Medulla oblongata (tissue), 1 donor: Measurements from ENCODE around the gene G6PC2.
A peak's percentile ranks its signal among the peaks of the same experiment; 100 is the strongest.
"Not testable (repeated sequence)": the region's sequence is repeated elsewhere in the genome, so short reads cannot be mapped to it uniquely, and the experiment has no call there.

Experiments
- DNase-seq: peaks from one replicate; pipeline ENCODE4 v3.0.0-alpha.2; 2015; ENCODE audit errors: extremely low spot score

The G6PC2 gene

DNA sequence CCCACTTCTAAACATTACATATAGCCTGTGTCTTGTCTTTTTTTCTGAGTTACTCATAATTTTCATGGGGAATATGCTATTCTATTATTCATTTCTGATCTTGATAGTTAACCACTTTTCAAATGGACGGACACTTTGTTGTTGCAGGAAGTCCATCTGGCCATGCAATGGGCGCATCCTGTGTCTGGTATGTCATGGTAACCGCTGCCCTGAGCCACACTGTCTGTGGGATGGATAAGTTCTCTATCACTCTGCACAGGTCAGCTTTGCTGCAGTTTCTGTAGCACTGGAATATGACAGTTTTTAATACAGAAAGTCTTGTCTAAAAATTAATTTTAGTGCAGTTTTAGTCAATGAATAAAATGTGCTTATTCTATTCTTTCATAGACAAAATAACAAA lies 3.3 kb downstream of the G6PC2 start:
- no peak for DNase-seq

DNA sequence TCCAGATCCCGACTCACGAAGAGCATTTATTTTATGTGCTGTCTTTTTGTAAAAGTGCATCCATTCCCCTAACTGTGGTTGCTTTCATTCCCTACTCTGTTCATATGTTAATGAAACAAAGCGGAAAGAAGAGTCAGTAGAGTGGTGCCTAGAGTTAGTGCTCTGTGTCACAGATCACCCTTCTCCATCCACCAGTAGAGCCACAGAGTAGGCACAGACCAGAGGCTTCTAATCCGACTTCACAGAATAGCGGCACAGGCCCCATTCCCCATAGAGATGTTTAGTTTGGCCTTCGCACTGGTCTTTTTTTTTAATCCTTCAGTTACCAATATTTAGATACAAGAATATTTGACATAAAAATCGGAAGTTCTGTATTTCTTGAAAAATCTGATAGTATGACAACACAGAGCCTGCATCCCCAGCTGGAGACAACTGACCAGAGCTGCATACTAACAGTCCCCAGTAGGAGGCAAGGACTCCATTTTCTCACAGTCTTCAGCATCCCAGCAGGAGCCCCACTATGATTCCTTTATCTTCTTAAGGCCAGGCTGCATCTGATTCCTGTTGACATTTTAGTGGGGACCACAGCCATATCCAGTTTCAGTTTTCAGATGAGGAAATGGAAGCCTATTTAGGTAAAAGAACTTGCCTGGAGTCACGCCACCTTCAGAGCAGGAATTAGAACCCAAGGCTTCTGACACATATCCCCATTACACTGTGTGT lies 7.0 kb downstream of the G6PC2 start:
- no peak for DNase-seq

DNA sequence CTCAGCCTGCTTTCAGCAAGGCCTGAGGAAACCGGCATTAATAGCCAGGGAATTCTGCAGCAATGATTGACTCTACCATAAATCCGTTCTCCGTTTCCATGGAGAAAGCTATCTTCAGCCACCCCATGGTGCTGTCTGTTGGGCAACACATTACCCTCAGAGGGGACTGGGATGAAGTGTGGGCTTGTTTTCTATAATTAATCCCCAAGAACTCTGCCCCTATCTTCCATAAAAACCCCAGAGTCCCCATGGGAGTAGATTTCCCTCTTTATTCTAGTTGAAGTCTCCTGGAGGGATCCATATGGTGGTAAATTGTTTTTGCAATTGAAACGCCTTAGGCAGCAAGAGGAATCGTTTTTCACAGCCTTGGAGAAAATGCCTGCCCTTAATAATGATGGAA lies 9.2 kb downstream of the G6PC2 start:
- DNase-seq = no peak

GRCh38 chr2:168912466-168912865 lies 11.4 kb downstream of the G6PC2 start:
- no peak for DNase-seq

GRCh38 chr2:168912901-168913369 lies 11.8 kb downstream of the G6PC2 start:
- peak; percentile 21 for DNase-seq

DNA sequence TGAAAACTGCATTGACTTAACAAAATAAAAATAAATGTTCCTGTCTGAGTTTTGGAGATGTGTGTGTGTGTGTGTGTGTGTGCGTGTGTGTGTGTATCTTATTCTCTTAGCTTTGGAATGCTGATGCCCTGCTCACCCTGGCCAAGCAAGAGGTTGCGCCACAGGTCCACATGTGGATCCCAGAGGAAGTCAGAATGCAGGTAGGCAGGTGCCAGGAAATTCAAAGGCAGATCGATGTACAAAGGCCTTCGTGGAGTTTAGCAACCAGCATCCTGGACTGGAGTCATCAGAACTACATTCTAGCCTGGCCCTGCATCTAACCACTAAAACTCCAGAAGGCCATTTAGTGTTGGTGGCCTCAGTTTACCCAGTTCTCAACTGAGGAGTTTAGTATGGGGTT lies 12.4 kb downstream of the G6PC2 start:
- no peak for DNase-seq

DNA sequence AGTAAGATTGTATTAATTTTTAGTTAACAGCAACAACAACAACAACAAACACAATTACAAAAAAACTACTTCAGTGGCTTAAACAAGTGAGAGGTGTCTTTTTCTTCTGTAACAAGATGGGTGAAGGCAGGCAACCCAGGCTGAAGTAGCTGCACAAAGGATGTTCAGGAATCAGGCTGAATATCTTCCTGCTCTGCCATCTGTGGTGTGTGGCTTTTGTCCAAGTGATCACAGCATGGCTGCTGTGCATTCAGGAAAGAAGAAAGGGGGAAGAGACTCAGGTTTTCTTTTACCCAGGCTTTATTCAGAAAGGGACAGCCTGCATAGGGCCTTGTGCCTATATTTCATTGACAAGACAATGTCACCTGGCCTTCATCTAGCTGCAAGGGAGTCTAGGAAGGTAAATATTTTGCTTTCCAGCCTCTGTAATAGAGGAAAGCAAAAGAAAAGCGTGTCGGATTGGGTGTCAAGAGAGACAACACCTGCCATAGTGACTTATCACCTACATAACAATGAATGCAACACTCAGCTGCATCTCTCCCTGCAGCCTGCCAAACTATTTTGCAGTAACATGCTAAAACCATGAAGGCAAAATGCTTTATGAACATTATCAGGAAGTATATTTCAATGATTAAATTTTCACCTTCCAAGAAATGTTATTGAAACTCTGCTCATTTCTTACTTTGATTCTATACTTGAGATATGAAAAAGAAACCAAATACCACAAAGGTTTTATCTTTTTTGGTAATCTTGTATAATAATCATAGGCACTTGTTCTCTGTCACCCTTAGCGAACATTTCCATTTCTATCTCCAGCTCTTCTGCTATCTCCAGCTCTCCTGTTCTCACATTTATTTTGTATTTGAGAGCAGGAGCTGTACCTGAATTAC lies 14.6 kb downstream of the G6PC2 start:
- DNase-seq = no peak

DNA sequence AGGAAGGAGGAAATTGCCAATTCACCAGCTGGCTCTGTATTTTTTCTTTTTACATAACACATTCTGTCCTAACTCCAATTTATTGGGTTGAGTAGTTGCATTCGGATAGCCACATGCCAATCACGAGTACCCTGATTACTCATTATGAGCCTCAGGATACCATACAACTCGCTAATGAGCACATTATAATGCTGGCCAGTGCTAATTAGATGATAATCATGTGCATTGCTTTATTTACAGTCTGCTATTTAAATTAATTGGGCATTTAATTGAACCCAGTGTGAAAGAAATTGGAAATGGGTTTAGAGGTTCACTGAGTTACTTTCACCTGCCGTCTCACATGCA lies 15.2 kb downstream of the G6PC2 start:
- no peak for DNase-seq

- DNase-seq = peak; percentile 19
Observed at GRCh38 chr2:168920504-168921157, 19.5 kb downstream of the G6PC2 start.

DNA sequence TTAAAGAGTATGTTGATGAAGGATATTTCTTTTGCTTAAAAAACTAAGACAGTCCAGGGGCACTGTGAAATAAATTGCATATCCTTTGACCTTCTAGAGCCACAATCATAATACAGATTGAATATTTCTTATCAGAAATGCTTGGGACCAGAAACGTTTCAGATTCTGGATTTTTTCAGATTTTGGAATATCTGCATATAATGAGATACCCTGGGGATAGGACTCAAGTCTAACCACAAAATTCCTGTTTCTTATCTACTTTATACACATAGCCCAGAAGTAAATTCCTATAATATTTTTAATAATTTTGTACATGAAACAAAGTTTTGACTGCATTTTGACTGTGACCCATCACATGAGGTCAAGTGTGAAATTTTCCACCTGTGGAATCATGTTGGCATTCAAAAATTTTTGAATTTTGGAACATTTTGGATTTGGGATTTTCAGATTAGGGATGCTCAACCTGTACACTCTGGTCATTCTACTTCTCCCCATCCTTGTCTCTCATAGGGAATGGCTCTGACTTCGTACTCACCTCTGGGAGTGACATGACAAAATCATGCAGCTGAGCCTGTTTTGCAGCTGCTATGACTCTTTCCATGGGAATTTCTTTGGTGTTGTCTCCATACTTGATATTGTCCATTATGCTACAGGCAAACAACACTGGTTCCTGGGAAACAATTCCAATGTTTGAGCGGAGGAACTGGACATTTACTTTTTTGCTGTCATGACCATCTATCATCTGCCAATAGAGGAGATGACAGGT lies 25.7 kb downstream of the G6PC2 start:
- no peak for DNase-seq

GRCh38 chr2:168928113-168928831 lies 27.2 kb downstream of the G6PC2 start:
- DNase-seq = no peak

- DNase-seq = no peak
Observed at GRCh38 chr2:168929031-168929430, 27.9 kb downstream of the G6PC2 start.

- DNase-seq = no peak
Observed at GRCh38 chr2:168930242-168930641, 29.2 kb downstream of the G6PC2 start.

DNA sequence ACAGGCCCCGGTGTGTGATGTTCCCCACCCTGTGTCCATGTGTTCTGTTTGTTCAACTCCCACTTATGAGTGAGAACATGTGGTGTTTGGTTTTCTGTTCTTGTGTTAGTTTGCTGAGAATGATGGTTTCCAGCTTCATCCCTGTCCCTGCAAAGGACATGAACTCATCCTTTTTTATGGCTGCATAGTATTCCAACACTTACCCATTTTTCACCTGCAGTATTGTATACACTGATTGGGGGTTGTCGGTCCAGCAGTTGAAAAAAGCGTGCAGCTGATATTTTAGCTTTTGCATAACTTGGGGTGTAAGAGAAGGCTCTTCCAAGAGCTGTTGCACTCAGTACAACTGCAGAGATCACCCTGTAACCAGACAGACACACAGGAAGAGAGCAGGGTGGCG lies 31.1 kb downstream of the G6PC2 start:
- DNase-seq = not testable (repeated sequence)

GRCh38 chr2:168934826-168935225 lies 33.7 kb downstream of the G6PC2 start:
- no peak for DNase-seq

GRCh38 chr2:168935810-168936581 lies 34.9 kb downstream of the G6PC2 start:
- DNase-seq = no peak

- no peak for DNase-seq
Observed at GRCh38 chr2:168939061-168939460, 38.0 kb downstream of the G6PC2 start.

DNA sequence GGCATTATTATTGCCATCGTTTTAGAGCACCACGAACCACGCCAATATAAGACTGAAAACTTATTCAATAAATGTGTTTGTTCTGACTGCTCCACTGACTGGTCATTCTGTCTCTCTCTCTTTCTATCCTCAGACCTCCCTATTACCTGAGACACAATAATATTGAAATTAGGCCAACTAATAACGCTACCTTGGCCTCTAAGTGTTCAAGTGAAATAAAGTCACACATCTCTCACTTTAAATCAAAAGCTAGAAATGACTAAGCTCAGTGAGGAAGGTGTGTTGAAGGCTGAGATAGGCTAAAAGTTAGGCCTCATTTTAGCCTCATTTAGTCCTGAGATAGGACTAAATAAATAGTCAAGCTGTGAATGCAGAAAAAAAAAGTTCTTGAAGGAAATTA lies 38.8 kb downstream of the G6PC2 start:
- DNase-seq = no peak

DNA sequence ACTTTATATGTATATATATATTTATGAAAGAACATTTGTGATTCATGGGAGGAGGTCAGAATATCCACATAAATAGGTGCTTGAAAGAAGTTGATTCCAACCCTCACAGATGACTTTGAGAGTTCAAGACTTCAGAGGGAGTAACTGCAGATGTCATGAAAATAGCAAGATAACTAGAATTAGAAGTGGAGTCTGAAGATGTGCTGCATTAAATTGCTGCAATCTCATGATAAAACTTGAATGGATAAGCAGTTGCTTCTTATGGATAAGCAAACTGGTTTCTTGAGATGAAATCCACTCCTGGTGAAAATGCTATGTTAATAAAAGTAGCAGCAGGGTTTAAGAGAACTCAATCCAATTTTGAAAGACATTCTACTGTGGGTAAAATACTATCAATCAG lies 40.2 kb downstream of the G6PC2 start:
- no peak for DNase-seq

DNA sequence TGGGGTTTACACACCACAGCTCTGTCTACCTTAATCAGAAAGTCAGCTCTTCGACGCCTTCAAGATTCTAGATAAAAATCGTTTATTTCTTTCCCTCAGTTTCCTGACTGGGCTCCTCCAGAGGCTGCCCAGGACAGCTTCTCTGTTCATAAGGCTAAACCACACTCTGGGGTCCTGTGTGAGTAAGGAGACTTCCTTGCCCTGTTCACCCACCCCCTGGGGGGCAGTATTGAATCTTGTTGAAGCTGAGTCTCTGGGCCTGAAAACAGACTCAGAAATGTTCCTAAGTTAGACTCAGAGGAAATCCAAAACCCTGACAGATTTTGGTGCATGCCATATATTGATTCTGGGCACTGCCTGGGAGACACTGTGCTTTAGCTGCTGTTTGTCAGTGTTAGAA lies 43.0 kb downstream of the G6PC2 start:
- no peak for DNase-seq
